GM12892 (cell line): ENCODE measurements around the gene ITSN1.

Experiments used
- DNase-seq: peaks from one replicate; pipeline ENCODE4 v3.0.0; 2011; ENCODE audit not compliant: insufficient read length
- FAIRE-seq: peaks from 2 replicates; lab custom pipeline; 2011; peaks lifted over from hg19 to GRCh38; lab: Jason Lieb, UNC
- POLR2A ChIP-seq: IDR thresholded peaks from 2 replicates; pipeline ENCODE4 v1.6.1; 2011; ENCODE audit warnings: low read depth, low read length, control low read depth
- POLR2AphosphoS5 ChIP-seq: IDR thresholded peaks from 2 replicates; pipeline ENCODE4 v1.6.1; 2011; ENCODE audit warnings: low read depth, low read length, control low read depth
- TAF1 ChIP-seq: IDR thresholded peaks from 2 replicates; pipeline ENCODE4 v1.6.1; 2011; ENCODE audit warnings: low read depth, mild to moderate bottlenecking, control low read depth, low read length, borderline replicate concordance

ITSN1 gene

DNA sequence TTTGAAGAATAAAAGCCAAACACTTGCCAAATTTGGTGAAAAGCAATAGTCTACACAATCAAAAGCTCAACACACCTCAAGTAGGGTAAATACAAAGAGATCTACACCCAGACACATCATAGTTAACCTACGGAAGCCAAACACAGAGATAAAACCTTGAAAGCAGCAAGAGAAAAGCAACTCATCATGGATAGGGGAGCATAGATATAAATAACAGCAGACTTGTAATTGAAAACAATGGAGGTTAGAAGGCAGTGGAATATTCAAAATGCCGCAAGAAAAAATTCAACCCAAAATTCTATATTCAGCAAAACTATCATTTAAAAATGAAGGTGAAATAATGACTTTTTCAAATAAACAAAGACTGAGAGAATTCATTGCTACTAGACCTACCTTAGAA, 105.1 kb downstream of the ITSN1 start:
- FAIRE-seq (no peak), DNase-seq (no peak)
- no peak for TF ChIP-seq POLR2A
- TF ChIP-seq TAF1: no peak
- no peak for TF ChIP-seq POLR2AphosphoS5

DNA sequence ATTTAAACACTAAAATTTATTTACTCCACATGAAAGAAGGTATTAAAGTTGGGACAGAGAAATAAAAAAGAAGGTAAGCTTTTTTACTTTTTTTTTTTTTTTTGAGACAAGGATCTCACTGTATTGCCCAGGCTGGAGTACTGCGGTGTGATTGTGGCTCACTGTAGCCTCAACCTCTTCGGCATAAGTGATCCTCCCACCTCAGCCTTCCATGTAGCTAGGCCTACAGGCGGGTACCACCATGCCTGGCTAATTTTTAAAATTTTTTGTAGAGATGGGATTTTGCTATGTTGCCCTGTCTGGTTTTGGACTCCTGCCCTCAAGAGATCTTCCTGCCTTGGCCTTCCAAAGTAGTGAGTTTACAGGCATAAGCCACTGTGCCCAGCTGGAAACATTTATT, 106.6 kb downstream of the ITSN1 start:
- DNase-seq: no peak
- no peak for FAIRE-seq
- no peak for TF ChIP-seq POLR2A
- no peak for TF ChIP-seq TAF1
- TF ChIP-seq POLR2AphosphoS5: no peak

- DNase-seq (no peak), FAIRE-seq (no peak)
- TF ChIP-seq TAF1 (no peak), POLR2A (no peak), POLR2AphosphoS5 (no peak)
Observed at GRCh38 chr21:33750017-33750416, 107.7 kb downstream of the ITSN1 start.

DNA sequence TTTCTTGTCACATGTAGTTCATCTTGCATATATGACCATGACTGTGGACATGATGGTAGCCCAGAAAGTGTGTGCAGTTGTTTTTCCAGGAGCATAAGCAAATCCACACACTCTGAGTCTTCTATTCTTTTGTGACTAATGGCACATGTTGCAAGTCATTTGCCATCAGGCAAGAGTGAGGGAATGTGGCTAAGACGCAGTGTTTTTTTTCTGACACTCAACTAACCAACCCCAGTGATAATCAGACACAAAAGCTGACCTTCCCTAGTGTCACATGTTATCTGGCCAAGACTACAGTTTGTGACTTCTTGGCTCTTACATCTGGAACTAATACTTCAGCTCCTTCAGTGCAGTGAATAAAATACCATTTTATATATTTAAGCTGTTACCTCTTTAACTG, 108.8 kb downstream of the ITSN1 start:
- no peak for TF ChIP-seq POLR2AphosphoS5
- no peak for TF ChIP-seq POLR2A
- no peak for TF ChIP-seq TAF1
- no peak for FAIRE-seq
- no peak for DNase-seq

DNA sequence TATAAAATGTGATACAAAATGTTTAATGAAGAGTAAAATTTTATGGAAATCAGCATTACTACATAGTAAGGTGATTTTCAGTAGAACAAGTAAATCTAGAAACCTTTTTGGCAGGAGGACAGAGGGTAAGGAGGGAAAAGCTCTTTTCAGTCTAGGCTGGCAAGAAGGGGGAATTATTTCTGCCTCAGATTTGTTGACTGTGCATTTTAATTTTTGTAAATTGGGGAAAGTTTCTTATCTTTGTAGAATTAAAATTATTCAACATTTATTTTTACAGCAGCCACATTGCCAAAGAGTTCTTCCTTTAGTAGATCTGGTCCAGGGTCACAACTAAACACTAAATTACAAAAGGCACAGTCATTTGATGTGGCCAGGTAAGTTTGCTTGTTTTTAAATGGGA, 109.2 kb downstream of the ITSN1 start:
- FAIRE-seq (no peak), DNase-seq (no peak)
- TF ChIP-seq POLR2AphosphoS5: no peak
- no peak for TF ChIP-seq POLR2A
- TF ChIP-seq TAF1: no peak

DNA sequence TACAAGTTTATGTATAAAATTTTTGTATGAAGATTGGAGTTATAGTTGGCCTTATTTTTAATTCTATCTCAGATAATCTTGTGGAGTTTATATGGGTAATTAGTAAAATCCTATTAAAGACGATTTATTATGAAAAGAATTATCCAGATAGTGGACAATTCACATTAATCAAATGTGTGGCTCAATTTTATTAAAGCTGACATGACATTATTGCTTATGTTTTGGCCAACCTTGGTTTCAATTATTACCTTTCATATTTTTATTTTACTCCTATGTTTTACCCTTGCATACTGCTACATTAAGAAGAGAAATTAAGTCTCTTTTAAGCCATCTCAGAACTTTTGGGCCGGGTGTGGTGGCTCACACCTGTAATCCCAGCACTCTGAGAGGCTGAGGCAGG, 110.0 kb downstream of the ITSN1 start:
- DNase-seq: no peak
- TF ChIP-seq TAF1 (no peak), POLR2A (no peak), POLR2AphosphoS5 (no peak)
- no peak for FAIRE-seq

GRCh38 chr21:33753886-33754285, 111.6 kb downstream of the ITSN1 start:
- FAIRE-seq: no peak
- DNase-seq: no peak
- TF ChIP-seq TAF1 (no peak), POLR2A (no peak), POLR2AphosphoS5 (no peak)

DNA sequence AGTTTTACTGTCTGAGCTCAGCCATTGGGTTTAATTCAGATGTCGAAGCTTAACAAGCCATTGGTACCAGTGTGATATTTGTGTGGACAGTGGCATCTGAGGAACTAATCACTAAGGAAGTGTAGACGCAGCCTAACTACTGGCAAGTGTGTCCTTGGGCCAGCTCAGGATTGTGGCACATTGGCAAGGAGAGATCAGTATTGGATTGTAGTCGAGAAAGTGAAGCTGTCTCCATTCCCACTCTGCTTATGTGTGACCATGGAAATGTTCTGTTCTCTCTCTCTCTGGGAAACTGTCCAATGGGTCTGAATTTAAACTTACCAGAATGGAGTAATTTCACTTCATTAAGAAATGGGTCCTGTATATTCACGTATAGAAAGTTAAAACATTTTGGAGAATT, 112.2 kb downstream of the ITSN1 start:
- DNase-seq: no peak
- FAIRE-seq: no peak
- TF ChIP-seq POLR2A: no peak
- no peak for TF ChIP-seq TAF1
- TF ChIP-seq POLR2AphosphoS5: no peak

DNA sequence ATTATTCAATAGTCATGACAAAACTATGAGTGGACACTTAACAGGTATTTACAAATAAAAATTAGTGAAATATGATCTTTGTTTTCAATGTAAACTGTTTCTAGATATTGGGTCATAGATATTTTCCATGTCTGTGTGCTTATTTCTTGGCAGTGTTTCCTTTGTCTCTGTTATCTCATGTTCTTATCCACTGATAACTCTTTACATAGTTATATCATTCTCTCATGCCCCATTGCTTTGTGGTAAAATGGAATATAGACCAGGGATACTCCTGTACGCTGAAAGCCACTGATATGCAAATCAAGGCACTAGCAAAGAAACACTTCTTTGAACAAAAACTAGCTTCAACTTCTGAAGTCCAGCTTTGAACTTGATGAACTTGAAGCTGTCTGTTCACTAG, 113.1 kb downstream of the ITSN1 start:
- TF ChIP-seq POLR2AphosphoS5: no peak
- TF ChIP-seq POLR2A: no peak
- TF ChIP-seq TAF1: no peak
- FAIRE-seq (no peak), DNase-seq (no peak)

GRCh38 chr21:33760641-33761440, 118.5 kb downstream of the ITSN1 start:
- FAIRE-seq: no peak
- TF ChIP-seq POLR2A (no peak), POLR2AphosphoS5 (no peak), TAF1 (no peak)
- no peak for DNase-seq

GRCh38 chr21:33761441-33762036, 119.2 kb downstream of the ITSN1 start:
- DNase-seq (no peak), FAIRE-seq (no peak)
- TF ChIP-seq POLR2AphosphoS5 (no peak), TAF1 (no peak), POLR2A (no peak)
